ENCODE measurements around the gene P2RY6.

Gene P2RY6

GRCh38 chr11:73237471-73238290 lies 34.5 kb upstream of the P2RY6 start:
- peak; percentile 59 for DNase-seq

- DNase-seq = no peak
These were observed 33.0 kb upstream of the P2RY6 start for GRCh38 chr11:73239111-73239521.

GRCh38 chr11:73239571-73240189 lies 32.5 kb upstream of the P2RY6 start:
- no peak for DNase-seq

- DNase-seq = peak; percentile 52
These were observed 31.9 kb upstream of the P2RY6 start for GRCh38 chr11:73240190-73240781.

- DNase-seq = no peak
These were observed 30.8 kb upstream of the P2RY6 start for GRCh38 chr11:73241300-73241699.

- DNase-seq = peak; percentile 77
These were observed 29.7 kb upstream of the P2RY6 start for GRCh38 chr11:73242251-73243092.

GRCh38 chr11:73243093-73243485 lies 29.0 kb upstream of the P2RY6 start:
- no peak for DNase-seq

- no peak for DNase-seq
These were observed 27.4 kb upstream of the P2RY6 start for GRCh38 chr11:73244589-73245240.

- no peak for DNase-seq
These were observed 26.7 kb upstream of the P2RY6 start for GRCh38 chr11:73245461-73245860.

- DNase-seq = peak; percentile 31
These were observed 25.8 kb upstream of the P2RY6 start for GRCh38 chr11:73246303-73246702.

GRCh38 chr11:73248526-73249185 lies 23.5 kb upstream of the P2RY6 start:
- no peak for DNase-seq

GRCh38 chr11:73249304-73249703 lies 22.8 kb upstream of the P2RY6 start:
- DNase-seq = no peak

GRCh38 chr11:73249853-73250783 lies 22.0 kb upstream of the P2RY6 start:
- DNase-seq = no peak

GRCh38 chr11:73252577-73253191 lies 19.5 kb upstream of the P2RY6 start:
- DNase-seq = no peak

- DNase-seq = peak; percentile 98
These were observed 14.6 kb upstream of the P2RY6 start for GRCh38 chr11:73257342-73258103.

- DNase-seq = no peak
These were observed 13.8 kb upstream of the P2RY6 start for GRCh38 chr11:73258104-73259035.

- DNase-seq = no peak
These were observed 12.6 kb upstream of the P2RY6 start for GRCh38 chr11:73259406-73260126.

GRCh38 chr11:73260127-73260457 lies 12.0 kb upstream of the P2RY6 start:
- DNase-seq = no peak
